Keratinocyte (primary cell): ENCODE results near the gene TNNI3. TPM values are rescaled to one million over a fixed set of nuclear protein-coding genes. Genes with fewer than 3 reads are reported as not detected.

Experiments used
- DNase-seq: peaks from one replicate; pipeline ENCODE4 v3.0.0-alpha.2; 2011; ENCODE audit warnings: low read depth, missing footprints, low spot score
- FAIRE-seq: peaks from 2 replicates; lab custom pipeline; 2011; peaks lifted over from hg19 to GRCh38; lab: Jason Lieb, UNC
- H2AFZ ChIP-seq: 2 replicates; pipeline ENCODE4 v1.6.0; 2012; ENCODE audit warnings: low read length, control low read depth, inconsistent platforms; ENCODE audit not compliant: control insufficient read depth
- H3K27ac ChIP-seq: 2 replicates; pipeline ENCODE4 v1.5.1; 2011; ENCODE audit warnings: low read length; ENCODE audit not compliant: control insufficient read depth, insufficient read depth
- H3K27me3 ChIP-seq: 3 replicates; pipeline ENCODE4 v1.6.0; 2011; ENCODE audit warnings: low read length; ENCODE audit not compliant: control insufficient read depth, insufficient read depth; ENCODE audit errors: extremely low read depth
- H3K36me3 ChIP-seq, 2 experiments: 2 replicates in 1 of 2; 3 replicates in 1 of 2; pipeline ENCODE4 v1.5.1; 2011; ENCODE audit warnings: low read length in 2 of 2, mild to moderate bottlenecking in 1 of 2; ENCODE audit not compliant: control insufficient read depth in 2 of 2, insufficient read depth in 2 of 2; ENCODE audit errors: extremely low read depth in 1 of 2
- H3K4me1 ChIP-seq: 3 replicates; pipeline ENCODE4 v1.5.1; 2011; ENCODE audit warnings: low read length; ENCODE audit not compliant: control insufficient read depth, insufficient read depth; ENCODE audit errors: extremely low read depth
- H3K4me2 ChIP-seq: 3 replicates; pipeline ENCODE4 v1.6.0; 2011; ENCODE audit warnings: low read depth, low read length; ENCODE audit not compliant: control insufficient read depth, insufficient read depth; ENCODE audit errors: extremely low read depth
- H3K4me3 ChIP-seq, 3 experiments: fragments of 200-600 bp in 1 of 3; sonication (generic) in 1 of 3; 2 replicates in 2 of 3; 3 replicates in 1 of 3; pipeline ENCODE4 v1.5.1; 2011 to 2016; ENCODE audit warnings: low read length in 3 of 3, mild to moderate bottlenecking in 3 of 3, control low read depth in 2 of 3, inconsistent platforms in 1 of 3, low read depth in 1 of 3, mixed read lengths in 1 of 3, mixed run types in 1 of 3, moderate library complexity in 1 of 3; ENCODE audit not compliant: control insufficient read depth in 2 of 3, insufficient read depth in 2 of 3; ENCODE audit errors: extremely low read depth in 1 of 3
- H3K79me2 ChIP-seq: 2 replicates; pipeline ENCODE4 v1.6.0; 2012; ENCODE audit warnings: low read length; ENCODE audit not compliant: control insufficient read depth, insufficient read depth
- H3K9ac ChIP-seq: 3 replicates; pipeline ENCODE4 v1.6.0; 2011; ENCODE audit warnings: low read length; ENCODE audit not compliant: control insufficient read depth, insufficient read depth; ENCODE audit errors: extremely low read depth
- H3K9me1 ChIP-seq: 3 replicates; pipeline ENCODE4 v1.6.0; 2011; ENCODE audit warnings: low read length; ENCODE audit not compliant: control insufficient read depth, insufficient read depth; ENCODE audit errors: extremely low read depth
- H3K9me3 ChIP-seq: 2 replicates; pipeline ENCODE4 v1.5.1; 2012; ENCODE audit warnings: low read depth, low read length; ENCODE audit not compliant: control insufficient read depth
- H4K20me1 ChIP-seq: 3 replicates; pipeline ENCODE4 v1.6.0; 2011; ENCODE audit warnings: low read length; ENCODE audit not compliant: control insufficient read depth, insufficient read depth; ENCODE audit errors: extremely low read depth
- CTCF ChIP-seq, 3 experiments: IDR thresholded peaks in 1 of 3; conservative IDR thresholded peaks in 1 of 3; optimal IDR thresholded peaks in 1 of 3; 2 replicates in 2 of 3; 3 replicates in 1 of 3; pipeline versions ENCODE3 to v1.5.1; 2011; ENCODE audit warnings: low read length in 3 of 3, mild to moderate bottlenecking in 3 of 3, moderate library complexity in 2 of 3, control low read depth in 1 of 3, inconsistent platforms in 1 of 3; ENCODE audit not compliant: insufficient read depth in 2 of 3; ENCODE audit errors: extremely low read depth in 1 of 3
- EZH2 ChIP-seq: IDR thresholded peaks from one replicate; pipeline ENCODE4 v1.6.1; 2012; ENCODE audit warnings: inconsistent platforms, mild to moderate bottlenecking, low read length, moderate library complexity
- dilution Hi-C: fragments of 300-500 bp; cut with MboI; formaldehyde crosslinking; loops from one replicate; pipeline ENCODE4 v1.7.0; 2020; ENCODE audit warnings: low sequenced_read_pairs; ENCODE audit not compliant: extremely low pct_ligation_motif_present
- polyA plus RNA-seq, 5 experiments: library from polyadenylated mRNA; depleted of rRNA in 3 of 5; stranded (reverse) in 3 of 5; stranded (forward) in 1 of 5; unstranded in 1 of 5; fragments of >200 nt; gene quantifications; 1 replicate in 1 of 5; 2 replicates in 3 of 5; 3 replicates in 1 of 5; pipeline versions ENCODE4 v1.2.1 to v1.2.3, GENCODE V29; 2011 to 2012; ENCODE audit warnings: missing spikeins in 2 of 5, low read depth in 1 of 5, low replicate concordance in 1 of 5

The TNNI3 gene
- polyA plus RNA-seq, 1 donor (not counting 4 experiments of a cell fraction or from before 2014, with no cell fraction given) = 4.1 TPM

GRCh38 chr19:55134736-55135135 lies 22.8 kb downstream of the TNNI3 start:
- Histone ChIP-seq H3K27me3 (no peaks in the 10 kb centered on the region), H3K9me3 (no peaks in the 10 kb centered on the region), H2AFZ (no peak overlapping the region), H3K36me3 (peaks cover 0 to 13% of the 10 kb centered on the region in 2 experiments), H4K20me1 (no peaks in the 10 kb centered on the region), H3K27ac (no peak overlapping the region), H3K4me2 (no peak overlapping the region), H3K4me1 (no peaks in the 10 kb centered on the region), H3K4me3 (no peak overlapping the region), H3K79me2 (no peaks in the 10 kb centered on the region), H3K9ac (no peak overlapping the region), H3K9me1 (no peaks in the 10 kb centered on the region)
- no peak for TF ChIP-seq CTCF (optimal IDR thresholded peaks at IDR 0.05 in 1 of 3, IDR thresholded peaks at IDR 0.05 in 1 of 3, conservative IDR thresholded peaks at IDR 0.05 in 1 of 3; ENCODE audit: extremely low read depth in 1 of 3, insufficient read depth in 2 of 3, low read length in 3 of 3)
- TF ChIP-seq EZH2 = no peak
- FAIRE-seq (no peak), DNase-seq (no peak)
- dilution Hi-C loops = no loop called here

- Histone ChIP-seq H3K9ac (no peak overlapping the region), H3K36me3 (peaks cover 0 to 13% of the 10 kb centered on the region in 2 experiments), H3K9me3 (no peaks in the 10 kb centered on the region), H3K4me2 (no peak overlapping the region), H4K20me1 (no peaks in the 10 kb centered on the region), H3K27ac (no peak overlapping the region), H2AFZ (no peak overlapping the region), H3K4me3 (no peak overlapping the region), H3K4me1 (no peaks in the 10 kb centered on the region), H3K79me2 (no peaks in the 10 kb centered on the region), H3K27me3 (no peaks in the 10 kb centered on the region), H3K9me1 (no peaks in the 10 kb centered on the region)
- FAIRE-seq = no peak
- dilution Hi-C loops = no loop called here
- TF ChIP-seq EZH2 (no peak), CTCF (optimal IDR thresholded peaks at IDR 0.05 in 1 of 3, IDR thresholded peaks at IDR 0.05 in 1 of 3, conservative IDR thresholded peaks at IDR 0.05 in 1 of 3; ENCODE audit: extremely low read depth in 1 of 3, insufficient read depth in 2 of 3, low read length in 3 of 3) (no peak)
- DNase-seq = no peak
These were observed 23.7 kb downstream of the TNNI3 start for GRCh38 chr19:55133639-55134444.
